ENCODE results near the gene ETS1.

ETS1 gene

DNA sequence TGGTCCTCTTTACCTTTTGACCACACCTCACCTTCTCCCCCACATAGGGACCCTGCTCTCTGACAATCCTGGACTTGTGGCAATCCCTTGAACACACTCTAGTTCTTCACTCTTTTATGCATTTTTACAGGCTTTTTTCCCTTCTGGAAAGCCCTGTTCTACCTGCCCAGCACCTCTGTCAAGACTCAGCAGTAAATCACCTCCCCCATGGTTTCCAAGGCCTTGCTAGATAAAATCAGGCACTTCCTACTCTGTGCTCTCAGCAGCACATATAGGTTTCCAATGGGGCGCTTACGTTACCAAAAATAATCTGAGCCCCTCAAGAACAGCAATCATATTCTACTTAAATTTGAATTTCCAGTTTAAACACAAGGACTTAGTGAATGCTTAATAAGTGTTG is 53.9 kb downstream of the ETS1 start:
- no peak for DNase-seq

DNA sequence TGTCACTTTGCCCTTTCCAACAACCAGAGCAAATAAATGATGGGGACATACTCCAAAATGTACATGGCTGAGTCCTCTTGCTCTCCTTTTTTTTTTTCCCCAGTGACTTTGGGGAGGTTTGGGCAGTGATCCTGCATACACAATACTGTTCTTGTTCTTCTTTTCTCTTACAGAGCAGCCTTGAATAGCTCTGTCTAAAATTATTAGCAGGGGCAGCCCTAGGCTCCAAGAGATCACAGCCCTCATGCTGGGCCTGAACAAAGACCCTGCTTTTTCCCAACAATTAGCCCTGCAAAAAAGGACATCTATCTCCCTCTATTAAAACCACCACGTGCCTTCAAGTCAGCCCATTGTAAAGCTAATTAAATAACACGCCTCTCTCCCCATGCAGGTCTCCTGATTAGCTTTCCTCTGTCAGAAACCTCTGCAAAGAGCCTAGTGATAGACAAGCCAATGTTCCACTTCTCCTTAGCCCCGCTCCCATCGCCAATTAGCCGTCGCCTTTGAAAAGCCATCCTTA is 54.7 kb downstream of the ETS1 start:
- no peak for DNase-seq

DNA sequence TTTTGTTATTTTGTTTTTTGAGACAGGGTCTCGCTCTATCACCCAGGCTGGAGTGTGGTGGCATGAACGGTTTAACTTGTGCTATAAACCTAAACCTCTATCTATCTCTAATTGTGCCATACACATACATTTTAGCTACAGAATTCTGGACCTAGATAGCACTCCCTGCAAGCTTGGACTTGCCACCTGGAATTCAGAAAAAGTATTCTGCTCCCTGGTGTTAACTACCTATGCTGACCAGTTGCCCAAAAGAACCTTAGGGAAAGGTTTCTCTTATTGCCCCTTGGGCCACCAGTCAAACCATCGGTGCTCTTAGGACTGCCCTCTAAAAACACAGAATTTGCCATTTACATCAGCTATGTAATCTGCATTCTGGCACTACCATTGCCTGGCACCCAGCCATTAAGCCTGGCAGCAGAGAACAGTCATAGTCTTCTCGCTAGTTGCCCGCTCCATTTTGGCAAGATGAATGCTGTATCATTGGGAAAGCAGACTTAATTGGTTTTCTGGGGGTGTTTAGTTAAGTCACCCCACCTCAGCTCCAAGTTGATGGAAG is 55.3 kb downstream of the ETS1 start:
- no peak for DNase-seq

DNA sequence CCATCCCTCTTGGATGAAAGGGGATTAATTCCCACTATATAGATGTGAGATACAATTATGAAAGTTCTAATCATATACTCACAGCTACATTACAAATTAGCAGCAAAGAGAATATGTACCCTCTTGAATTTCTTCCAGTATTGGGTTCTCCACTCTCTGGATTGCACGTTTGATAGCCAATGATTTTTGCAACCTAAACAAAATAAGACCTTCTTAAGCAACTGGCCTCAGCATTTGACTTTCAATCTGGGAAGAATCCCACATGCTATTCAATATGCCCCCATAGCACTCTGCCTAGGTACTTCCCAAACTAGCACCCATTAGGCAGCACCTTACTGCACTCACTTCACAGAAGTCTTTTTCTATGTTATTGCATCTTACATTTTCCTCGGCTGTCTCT is 55.8 kb downstream of the ETS1 start:
- DNase-seq = no peak

DNA sequence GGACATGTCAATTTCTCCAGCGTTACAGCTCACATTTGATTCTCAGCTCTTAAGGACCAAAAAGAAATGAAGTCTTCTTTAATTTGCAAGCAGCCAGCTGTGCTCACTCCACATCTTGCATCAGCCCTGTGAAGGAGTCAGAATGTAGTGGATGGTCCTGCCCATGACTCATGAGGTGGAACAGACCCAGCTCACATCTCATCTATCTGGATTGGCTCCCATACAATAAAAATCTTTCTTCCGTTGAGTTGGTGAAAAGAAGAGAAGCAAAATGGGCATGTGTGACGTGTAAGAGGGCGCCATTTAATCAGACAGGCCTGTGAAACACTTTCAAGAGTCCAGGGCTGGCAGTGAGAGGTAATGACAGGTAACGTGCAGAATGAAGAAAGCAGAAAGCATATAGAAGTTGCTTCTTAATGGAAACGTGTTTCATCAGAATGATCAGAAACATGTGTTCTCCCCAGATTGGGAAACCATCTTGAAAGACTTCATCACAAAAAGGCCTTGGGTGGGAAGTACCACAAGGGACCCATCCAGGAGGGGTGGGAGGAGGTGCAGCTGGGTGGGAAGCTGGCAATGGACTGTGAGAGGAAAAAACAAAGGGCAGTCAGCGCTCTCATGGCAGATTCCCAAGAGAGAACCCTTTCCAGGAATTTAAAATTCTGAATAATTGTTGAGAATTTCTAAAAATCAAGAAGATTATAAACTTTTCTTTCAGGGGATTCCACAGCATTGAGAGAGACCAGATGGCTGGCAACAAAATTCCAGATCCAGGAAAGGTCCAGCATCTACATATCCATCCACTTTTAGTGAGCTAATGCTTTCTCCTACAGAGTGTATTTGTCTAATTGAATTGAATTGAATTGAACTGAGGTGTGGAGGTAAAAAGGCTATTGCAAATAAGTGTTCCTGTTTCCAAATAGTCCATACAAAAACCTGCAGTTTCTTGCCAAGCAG is 57.0 kb downstream of the ETS1 start:
- DNase-seq = no peak

DNA sequence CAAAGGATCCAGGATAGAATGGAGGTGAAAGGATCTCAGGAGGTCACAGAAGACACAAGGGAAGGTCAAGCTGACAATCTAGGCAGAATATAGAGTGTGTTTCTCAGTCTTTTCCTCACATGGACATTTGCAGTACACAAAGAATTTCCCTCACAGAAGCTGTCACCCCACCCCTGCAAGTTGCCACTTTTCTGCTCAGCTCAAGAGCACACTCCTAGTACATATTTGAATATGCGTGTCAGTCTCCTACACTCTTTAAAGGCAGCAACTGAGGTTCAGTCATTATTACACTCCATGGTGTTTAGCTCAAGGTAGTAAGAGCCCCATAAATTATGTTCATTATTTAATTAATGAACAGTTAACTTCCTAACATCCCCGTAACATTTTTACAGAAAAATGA is 59.1 kb downstream of the ETS1 start:
- DNase-seq = peak; percentile 7

DNA sequence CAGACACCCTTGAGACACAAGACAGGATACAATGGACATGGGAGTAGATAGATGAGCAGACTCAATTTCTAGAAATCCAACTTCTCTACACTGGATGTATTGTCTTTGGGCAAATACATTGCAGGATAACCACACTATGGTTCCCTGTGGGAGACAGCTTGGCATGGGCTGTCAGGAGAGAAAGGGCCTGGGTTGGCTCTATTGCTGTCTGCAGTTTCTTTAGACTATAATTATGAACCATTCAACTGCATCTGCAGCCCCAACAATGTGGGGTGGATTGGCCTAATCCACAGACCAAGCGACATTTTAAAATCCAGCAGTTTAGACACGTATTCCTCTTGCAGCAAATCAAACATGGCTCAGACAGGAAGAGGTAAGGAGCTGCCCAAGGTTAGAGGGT is 60.3 kb downstream of the ETS1 start:
- no peak for DNase-seq

DNA sequence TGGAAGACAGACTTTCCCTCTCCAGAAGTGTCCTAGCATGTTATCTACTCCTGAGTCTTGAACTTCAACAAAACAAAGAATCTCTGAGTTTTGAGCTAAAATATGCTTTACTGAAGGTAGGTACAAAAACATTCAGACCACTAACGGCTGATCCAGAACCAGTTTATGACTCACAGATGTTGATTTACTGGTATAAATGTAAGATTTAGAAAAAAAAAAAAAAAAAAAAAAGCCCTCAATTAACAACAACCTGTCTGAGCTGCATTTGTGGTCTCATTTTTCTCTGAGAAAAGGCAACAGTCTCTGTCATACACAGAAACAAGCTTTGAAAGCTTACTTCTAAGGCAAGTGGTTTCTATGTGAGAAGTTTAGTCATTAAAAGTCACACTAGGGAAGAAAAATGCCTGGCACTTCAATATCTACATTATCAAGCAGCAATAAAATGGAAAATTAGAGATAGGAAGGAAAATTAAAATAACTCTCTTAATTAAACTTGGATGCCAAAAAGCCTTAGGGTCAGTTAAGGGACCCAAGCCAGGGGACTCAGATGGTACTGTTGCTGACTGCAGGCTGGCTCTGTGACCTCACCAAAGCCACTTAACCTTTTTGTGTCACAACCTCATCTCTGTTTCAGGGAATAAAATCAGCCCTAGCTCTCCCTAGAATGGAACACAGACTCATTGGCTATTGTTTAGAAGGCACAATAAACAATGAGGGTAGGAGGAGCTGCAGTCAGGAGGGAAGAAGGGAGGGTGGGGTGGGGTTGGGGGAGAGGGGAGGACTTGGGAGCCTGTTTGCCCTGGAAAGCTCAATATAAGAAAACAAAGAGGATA is 61.7 kb downstream of the ETS1 start:
- DNase-seq = peak; percentile 82

DNA sequence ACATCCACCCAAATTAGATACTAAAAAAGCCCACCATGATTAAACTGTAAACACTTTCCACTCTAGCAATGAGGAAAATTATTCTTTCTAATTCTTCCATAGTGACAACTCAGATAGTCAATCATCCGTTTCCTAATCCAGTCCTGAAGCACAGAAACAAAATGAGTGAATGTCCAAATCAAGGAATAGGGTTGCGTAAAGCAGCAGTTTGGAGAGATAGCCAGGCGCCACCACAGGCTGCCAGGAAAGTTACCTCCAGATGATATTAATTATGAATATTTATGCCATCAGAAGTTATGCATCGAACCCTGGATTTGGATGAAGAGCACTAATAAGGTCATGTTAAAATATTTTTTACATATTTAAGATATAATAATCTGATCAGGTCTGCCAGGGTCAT is 63.2 kb downstream of the ETS1 start:
- no peak for DNase-seq

DNA sequence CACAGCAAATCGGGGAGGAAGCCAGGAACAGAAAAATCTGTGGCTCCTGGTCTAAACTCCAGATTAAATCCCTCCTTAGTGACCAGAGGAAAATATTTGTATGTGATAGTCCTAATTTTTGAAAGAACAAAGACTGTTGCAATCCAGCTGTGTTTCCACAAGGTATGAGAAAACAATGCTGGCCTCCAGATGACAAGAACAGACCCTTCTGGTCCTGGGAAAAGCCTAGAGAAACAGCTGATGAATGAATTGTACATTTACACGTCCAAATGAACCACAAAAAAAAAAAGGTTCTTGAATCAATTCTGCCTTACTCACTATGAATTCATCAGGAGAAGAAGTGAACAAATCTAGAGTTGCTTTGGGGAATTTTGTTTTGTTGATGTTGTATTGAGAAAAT is 63.7 kb downstream of the ETS1 start:
- peak; percentile 17 for DNase-seq

DNA sequence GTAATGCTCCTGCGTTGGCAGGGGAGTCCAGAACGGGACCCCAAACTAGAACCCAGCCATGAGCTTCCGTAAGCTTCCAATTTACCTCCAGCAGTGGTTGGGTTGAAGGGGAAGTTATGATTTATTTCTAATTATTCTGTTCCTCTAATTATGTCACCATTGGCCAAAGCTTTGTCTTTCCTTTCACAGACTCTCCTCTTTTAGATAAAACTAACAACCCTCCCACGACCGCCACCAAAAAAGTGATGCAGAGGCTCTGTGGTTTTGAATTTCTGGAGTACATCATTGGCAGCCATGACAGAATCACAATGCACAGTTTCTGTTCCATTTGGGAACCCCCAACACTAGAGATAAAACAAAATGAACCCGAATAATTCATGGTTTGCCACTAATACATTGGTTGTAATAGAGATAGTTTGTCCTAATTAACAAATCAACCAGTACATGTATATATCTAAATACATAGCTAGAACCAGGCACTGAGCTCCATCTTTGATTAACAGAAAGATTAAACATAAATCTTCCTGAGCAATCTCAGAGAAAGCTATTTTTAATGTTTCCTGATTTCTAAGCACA is 64.3 kb downstream of the ETS1 start:
- peak; percentile 71 for DNase-seq

DNA sequence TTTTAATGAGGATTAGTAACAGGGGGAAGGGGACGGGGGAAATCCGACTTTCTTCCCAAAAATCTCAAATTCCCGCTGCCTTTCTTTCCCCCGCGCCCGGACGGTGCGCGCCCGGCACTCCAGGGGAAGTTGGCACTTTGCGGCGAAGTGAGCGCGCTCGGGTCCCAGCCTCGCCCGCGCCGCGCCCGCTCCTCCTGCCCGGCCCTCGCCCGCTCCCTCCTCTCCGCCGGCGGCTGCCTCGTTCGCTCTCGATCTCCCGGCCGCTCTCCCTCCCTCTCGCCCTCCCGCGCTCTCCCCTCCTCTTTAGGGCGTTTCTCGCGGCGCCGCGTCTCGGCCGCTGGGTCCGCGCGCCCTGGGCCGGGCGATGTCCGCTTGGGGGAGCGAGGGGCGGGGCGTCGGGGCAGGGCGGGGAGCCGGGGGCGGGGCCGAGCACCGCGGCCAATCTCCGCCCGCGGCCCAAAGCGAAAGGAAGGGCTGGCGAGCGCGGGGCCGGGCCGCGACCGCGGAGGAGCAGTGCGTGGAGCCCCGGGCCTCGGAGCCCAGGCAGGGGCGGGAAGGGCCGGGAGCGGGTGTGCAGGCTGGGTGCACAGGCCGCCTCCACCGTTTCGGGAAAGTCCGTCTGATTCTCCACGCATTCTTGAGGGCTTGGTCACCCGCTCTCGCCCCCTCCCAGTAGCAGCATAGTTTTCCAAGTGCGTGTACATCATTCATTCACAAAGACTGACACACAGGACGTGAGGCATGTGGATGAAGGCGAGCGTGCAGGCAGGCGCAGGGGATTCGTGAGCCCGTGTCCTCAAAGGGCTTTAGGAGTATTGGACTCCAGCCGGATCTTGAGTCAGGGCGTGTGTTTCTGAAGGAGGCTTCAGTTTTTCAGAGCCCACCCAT is 65.1 kb downstream of the ETS1 start:
- DNase-seq = peak; percentile 93

DNA sequence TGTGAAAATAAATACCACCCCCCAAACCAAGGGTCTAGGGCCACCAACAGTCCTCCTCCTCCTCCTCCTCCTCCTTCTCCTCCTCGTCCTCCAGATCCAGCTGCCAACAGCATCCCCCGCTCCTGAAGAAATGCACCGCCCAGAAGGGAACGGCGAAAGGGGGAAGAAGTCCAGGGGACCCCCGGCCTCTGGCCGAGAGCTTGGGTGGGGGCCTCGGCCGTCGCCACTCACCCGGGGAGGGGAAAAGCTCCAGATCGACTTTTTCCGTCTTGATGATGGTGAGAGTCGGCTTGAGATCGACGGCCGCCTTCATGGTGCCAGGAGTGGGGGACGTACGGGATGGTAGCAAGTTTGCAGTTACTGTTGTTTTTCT is 65.7 kb downstream of the ETS1 start:
- no peak for DNase-seq

DNA sequence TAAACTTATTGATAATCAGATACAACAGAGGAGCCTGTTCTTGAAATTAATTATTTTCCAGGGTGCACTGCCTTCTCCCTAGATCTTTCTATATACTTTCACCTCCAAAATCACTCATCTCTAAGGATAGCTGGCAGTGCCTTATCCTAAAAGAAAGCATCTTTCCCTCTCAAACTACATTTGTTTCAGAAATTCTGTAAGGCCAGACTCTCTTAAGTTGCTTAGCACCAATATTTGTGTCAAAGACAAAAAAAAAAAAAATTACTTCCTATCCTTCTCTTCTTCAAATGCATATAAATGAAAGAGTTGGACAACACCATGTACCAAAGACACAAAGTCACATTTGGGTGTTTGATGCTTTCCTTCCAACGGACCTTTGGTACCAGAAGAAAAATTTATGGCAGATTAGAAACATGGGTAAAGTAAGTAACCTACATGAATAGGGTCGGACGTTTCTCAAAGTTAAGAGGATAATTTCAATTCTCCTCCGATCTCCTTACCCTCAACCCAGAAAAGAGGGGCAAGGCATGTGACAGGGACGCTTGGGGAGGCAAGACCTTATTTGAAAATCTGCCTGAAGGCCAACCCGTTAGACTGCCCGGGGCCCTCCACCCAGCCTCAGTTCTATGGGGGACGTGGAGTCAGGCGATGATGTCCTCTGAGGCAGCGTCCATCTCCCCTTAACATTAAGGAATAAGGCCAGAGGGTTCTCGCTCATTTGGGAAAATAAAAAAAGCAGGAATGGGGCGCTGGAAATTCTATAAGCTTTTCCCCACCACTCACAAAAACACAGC is 66.3 kb downstream of the ETS1 start:
- DNase-seq = peak; percentile 44

DNA sequence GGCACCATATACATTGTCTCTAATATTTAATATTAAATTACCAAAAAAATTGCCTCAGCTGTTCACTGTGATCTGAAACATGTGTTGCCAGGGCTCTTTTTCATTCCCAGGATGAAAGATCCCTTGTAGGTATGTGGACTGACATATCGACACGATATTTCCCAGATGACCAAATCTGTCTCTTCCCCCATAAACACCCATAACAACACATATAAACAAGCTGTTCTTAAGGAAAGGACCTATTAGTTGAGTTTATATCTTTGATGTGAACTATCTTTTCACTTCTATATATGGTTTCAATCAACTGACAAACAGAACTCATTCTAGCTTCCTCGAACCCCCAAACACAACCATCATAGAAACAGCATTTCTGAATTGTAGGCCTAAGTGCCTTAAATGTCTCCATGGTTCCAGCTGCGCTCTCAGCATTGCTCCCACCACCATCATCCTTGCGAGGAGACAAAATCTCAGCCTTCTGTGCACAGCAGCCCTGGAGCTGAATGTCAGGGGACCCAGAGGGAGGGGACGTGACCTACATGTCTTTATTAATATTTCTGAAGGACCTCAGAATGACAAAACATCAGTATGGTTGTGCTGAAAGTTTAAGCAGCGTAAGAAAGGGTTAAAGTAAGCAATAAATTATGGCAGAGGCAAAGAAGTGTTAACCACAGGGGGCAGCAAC is 67.0 kb downstream of the ETS1 start:
- DNase-seq = peak; percentile 61

DNA sequence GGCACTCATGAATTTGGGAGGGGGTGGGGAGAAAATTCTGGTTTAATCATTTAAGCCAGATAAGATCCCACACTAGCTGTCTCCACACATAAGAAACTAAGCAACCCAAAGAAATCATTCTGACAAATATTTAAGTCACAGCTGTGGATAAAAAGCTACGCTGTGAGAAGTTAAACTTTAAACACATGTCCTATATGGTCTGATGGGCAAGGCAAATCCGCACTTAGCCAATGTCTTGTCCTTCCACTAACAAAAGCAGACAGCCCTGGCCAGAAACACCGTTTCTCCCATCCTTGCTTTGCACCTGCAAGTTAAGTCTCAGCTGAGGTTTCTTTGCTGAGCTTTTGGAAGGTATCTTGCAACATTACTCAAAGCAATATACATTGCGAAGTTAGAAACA is 68.0 kb downstream of the ETS1 start:
- peak; percentile 37 for DNase-seq

DNA sequence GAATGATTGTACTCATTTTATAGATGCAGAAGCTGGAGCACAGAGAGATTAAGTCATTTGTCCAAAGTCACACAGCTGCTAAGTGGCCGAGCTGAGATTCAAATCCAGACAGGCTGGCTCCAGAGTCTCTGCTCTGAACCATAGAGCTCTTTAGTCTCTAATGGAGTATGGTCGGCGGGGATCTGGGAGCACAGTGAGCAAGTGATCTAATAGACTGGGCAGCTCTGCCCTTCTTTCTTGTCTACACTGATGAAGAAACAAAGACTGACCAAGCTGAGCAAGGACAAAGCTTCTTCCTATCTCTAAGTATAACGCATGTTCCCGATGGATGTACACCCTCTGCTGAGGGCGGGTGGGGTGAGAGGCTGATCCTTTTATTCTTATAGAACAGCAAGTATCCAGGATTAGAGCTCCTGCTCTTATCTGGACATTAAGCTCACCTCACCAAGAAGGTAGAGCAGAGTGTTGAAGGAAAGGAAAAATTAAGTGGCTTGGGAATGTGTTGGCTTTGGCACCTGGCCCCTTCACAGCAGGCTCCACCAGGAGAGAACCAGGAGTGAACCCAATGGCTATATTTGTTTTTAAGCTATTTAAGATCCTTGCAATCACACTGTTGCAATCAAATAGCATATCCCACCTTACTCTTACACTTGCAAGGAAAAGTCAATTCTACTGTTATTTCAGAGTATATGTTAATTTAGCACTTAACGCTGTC is 68.7 kb downstream of the ETS1 start:
- DNase-seq = peak; percentile 20

DNA sequence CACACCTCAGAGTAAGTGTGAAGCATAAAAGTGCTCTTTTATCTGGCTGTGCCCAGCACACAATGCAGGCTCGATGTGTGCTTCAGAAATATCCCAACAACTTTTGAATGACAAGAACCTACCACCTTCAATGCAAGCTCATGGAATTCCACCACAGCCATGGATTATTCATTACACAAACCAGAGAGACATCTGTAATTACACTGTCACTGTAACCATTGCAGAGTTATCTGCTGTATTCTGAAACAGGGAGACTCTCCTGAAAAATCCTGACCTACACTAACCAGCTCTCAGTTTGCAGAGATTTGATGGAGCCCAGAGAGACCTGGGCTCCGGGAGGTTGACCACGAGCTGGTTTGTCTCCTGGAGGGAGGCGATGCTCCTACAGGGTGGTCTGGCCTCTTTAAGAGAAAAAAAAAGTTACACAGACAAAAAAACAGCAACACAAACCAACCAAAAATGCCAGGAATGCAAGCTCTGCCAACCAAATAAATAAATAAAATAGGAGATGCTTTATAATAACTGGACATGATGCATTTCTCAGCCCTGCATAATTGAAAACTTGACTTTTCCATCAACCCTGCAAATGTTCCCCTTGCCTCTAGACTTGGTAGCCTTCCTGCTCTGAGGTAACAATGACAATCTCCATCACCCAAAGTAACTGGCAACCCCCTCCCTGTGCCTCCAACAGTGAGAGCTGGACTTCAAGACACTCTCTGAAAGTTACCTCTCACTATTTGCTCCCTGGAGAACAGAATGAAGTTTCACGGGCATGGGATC is 69.7 kb downstream of the ETS1 start:
- peak; percentile 40 for DNase-seq

DNA sequence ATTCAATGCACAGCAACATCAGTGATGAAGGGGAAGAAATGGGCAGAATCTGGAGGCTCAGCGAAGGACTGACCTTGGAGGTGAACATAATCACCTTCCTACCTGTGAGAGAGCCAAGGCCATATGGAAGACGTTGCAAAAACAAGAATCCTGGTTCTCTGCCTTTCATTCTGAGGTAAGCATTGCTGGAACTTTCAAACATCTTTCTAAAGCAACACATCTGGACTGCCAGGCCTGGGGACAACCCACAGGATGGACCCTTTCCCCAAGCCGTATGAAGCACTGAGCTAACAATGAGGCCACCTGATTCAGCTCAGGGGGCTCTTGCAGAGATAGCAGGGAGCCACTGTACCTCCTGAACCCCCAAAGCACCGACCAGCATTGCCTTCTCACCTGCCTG is 70.5 kb downstream of the ETS1 start:
- DNase-seq = peak; percentile 8
